MCF 10A (cell line): ENCODE measurements around the gene DACH2. TPM values are rescaled to one million over a fixed set of nuclear protein-coding genes. Genes with fewer than 3 reads are reported as not detected.

ENCODE experiments used
- BruUV-seq: library from RNA; stranded (reverse); fragments of 400-500 nt; replicated peaks from 2 replicates; lab custom pipeline; 2021; lab: Mats Ljungman, UMichigan
- CTCF ChIA-PET: fragments of 300-600 bp; sonication (Branson Sonifier 250); formaldehyde crosslinking; extraction: SDS; loops from one replicate; lab custom pipeline; 2021; ENCODE audit warnings: antibody characterized with exemption, inconsistent platforms; lab: Yijun Ruan, JAX
- POLR2A ChIA-PET: fragments of 300-600, 350-650 bp; sonication (Branson Sonifier 250); formaldehyde crosslinking; extraction: SDS; loops from one replicate; lab custom pipeline; 2020; ENCODE audit warnings: antibody characterized with exemption, inconsistent platforms; lab: Yijun Ruan, JAX
- DNase-seq: peaks from one replicate; pipeline ENCODE4 v3.0.0-alpha.2; 2018; ENCODE audit not compliant: unreplicated experiment
- H3K27ac Mint-ChIP-seq: one replicate; pipeline ENCODE4 v1.8.0; 2022; ENCODE audit warnings: mild to moderate bottlenecking, low read depth, mixed read lengths; ENCODE audit not compliant: unreplicated experiment
- H3K27me3 Mint-ChIP-seq: one replicate; pipeline ENCODE4 v1.8.0; 2022; ENCODE audit warnings: mixed read lengths; ENCODE audit not compliant: insufficient read depth, unreplicated experiment
- H3K36me3 Mint-ChIP-seq: one replicate; pipeline ENCODE4 v1.8.0; 2022; ENCODE audit warnings: mild to moderate bottlenecking, moderate library complexity, mixed read lengths; ENCODE audit not compliant: insufficient read depth, unreplicated experiment
- H3K4me1 Mint-ChIP-seq: one replicate; pipeline ENCODE4 v1.8.0; 2022; ENCODE audit warnings: mixed read lengths; ENCODE audit not compliant: insufficient read depth, unreplicated experiment
- H3K4me3 Mint-ChIP-seq: one replicate; pipeline ENCODE4 v1.8.0; 2022; ENCODE audit warnings: mild to moderate bottlenecking, moderate library complexity, mixed read lengths; ENCODE audit not compliant: unreplicated experiment
- H3K9me3 Mint-ChIP-seq: one replicate; pipeline ENCODE4 v1.8.0; 2022; ENCODE audit warnings: mixed read lengths; ENCODE audit not compliant: unreplicated experiment
- intact Hi-C: fragments of 100-400 bp; cut with micrococcal nuclease; formaldehyde crosslinking; loops from 2 replicates; pipeline ENCODE4 v1.14.1; 2022
- total RNA-seq: library from RNA; stranded (reverse); gene quantifications from 2 replicates; pipeline ENCODE4 v1.2.3, GENCODE V29; 2022
- TF ChIP-seq, protein P1 (sequence below): fragments of 200-600 bp; IDR thresholded peaks from one replicate; pipeline ENCODE4 v1.8.0; 2022; ENCODE audit warnings: antibody characterized with exemption, mild to moderate bottlenecking; ENCODE audit not compliant: unreplicated experiment

The DACH2 gene
- total RNA-seq, 1 experiment from 2014 or later: not detected

- intact Hi-C loops: no loop called here
- Mint-ChIP-seq H3K4me3 (no peak overlapping the region), H3K36me3 (no peaks in the 10 kb centered on the region), H3K4me1 (no peaks in the 10 kb centered on the region), H3K9me3 (peaks cover 16% of the 10 kb centered on the region), H3K27me3 (peaks cover 15% of the 10 kb centered on the region), H3K27ac (no peak overlapping the region)
- TF ChIP-seq, protein P1, sequence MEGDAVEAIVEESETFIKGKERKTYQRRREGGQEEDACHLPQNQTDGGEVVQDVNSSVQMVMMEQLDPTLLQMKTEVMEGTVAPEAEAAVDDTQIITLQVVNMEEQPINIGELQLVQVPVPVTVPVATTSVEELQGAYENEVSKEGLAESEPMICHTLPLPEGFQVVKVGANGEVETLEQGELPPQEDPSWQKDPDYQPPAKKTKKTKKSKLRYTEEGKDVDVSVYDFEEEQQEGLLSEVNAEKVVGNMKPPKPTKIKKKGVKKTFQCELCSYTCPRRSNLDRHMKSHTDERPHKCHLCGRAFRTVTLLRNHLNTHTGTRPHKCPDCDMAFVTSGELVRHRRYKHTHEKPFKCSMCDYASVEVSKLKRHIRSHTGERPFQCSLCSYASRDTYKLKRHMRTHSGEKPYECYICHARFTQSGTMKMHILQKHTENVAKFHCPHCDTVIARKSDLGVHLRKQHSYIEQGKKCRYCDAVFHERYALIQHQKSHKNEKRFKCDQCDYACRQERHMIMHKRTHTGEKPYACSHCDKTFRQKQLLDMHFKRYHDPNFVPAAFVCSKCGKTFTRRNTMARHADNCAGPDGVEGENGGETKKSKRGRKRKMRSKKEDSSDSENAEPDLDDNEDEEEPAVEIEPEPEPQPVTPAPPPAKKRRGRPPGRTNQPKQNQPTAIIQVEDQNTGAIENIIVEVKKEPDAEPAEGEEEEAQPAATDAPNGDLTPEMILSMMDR: no peak
- ChIA-PET CTCF (interaction anchor here (0.6 kb wide), 1 partner anchor 24 kb away, joined by 3 read pairs; no protein-coding TSS in a partner anchor), POLR2A (no interaction called here)
- BruUV-seq: no TSS peak
- no peak for DNase-seq
These were observed 46.5 kb downstream of the DACH2 start for GRCh38 chrX:86194758-86195157.

- H3K9me3 Mint-ChIP-seq: peaks cover 21% of the 10 kb centered on the region
- intact Hi-C loops: no loop called here
- no peak overlapping the region for H3K27ac Mint-ChIP-seq
- H3K27me3 Mint-ChIP-seq: peaks cover 15% of the 10 kb centered on the region
- CTCF ChIA-PET: no interaction called here
- no peaks in the 10 kb centered on the region for H3K4me1 Mint-ChIP-seq
- no peak overlapping the region for H3K4me3 Mint-ChIP-seq
- no TSS peak for BruUV-seq
- POLR2A ChIA-PET: no interaction called here
- TF ChIP-seq, protein P1: no peak
- DNase-seq: no peak
- no peaks in the 10 kb centered on the region for H3K36me3 Mint-ChIP-seq
These were observed 47.1 kb downstream of the DACH2 start for GRCh38 chrX:86195343-86195742.

DNA sequence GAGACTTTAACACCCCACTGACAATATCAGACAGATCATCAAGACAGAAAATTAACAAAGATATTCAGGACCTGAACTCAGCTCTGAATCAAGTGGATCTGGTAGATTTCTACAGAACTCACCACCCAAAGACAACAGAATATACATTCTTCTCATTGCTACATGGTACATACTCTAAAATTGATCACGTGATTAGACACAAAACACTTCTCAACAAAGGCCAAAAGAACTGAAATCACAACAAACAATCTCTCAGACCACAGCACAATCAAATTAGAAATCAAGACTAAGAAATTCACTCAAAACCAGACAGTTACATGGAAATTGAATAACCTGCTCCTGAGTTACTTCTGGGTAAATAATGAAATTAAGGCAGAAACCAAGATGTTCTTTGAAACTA, 49.6 kb downstream of the DACH2 start:
- no peak overlapping the region for H3K4me3 Mint-ChIP-seq
- no peaks in the 10 kb centered on the region for H3K36me3 Mint-ChIP-seq
- H3K27me3 Mint-ChIP-seq: peaks cover 26% of the 10 kb centered on the region
- H3K27ac Mint-ChIP-seq: no peak overlapping the region
- TF ChIP-seq, protein P1: no peak
- no TSS peak for BruUV-seq
- CTCF ChIA-PET: no interaction called here
- H3K9me3 Mint-ChIP-seq: peaks cover 25% of the 10 kb centered on the region
- H3K4me1 Mint-ChIP-seq: no peaks in the 10 kb centered on the region
- POLR2A ChIA-PET: no interaction called here
- intact Hi-C loops: no loop called here
- DNase-seq: no peak

DNA sequence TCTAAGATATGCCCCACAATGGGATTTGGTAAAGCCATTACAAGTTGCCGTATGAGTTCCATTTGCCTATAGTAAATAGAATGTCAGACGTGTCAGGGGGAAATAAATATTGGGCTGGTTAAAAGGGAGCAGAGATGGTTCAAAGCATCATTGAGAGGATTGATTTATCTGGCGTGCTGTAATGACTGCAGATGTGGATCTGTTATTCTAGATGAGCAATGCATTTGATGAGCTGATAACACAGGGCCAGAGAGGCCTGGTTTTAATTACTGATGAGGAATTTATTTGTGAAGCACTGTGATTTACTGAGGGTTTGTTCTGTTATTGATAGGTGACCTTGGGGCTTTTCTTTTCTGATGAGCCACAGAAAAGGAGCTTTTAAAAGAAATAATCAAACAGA, 62.5 kb downstream of the DACH2 start:
- intact Hi-C loops: no loop called here
- ChIA-PET CTCF (interaction anchor here (0.6 kb wide), 1 partner anchor 76 kb away, joined by 5 read pairs; no protein-coding TSS in a partner anchor), POLR2A (interaction anchor here (0.6 to 0.8 kb wide), 2 partner anchors 8 to 67 kb away, joined by 3 read pairs; no protein-coding TSS in a partner anchor)
- TF ChIP-seq, protein P1: no peak
- no peak overlapping the region for H3K4me3 Mint-ChIP-seq
- H3K27me3 Mint-ChIP-seq: peaks cover 36% of the 10 kb centered on the region
- DNase-seq: no peak
- no peaks in the 10 kb centered on the region for H3K36me3 Mint-ChIP-seq
- H3K4me1 Mint-ChIP-seq: no peaks in the 10 kb centered on the region
- H3K9me3 Mint-ChIP-seq: no peaks in the 10 kb centered on the region
- no peak overlapping the region for H3K27ac Mint-ChIP-seq
- no TSS peak for BruUV-seq
